ENCODE data around the gene NAV2. TPM values are rescaled to one million over a fixed set of nuclear protein-coding genes. Genes with fewer than 3 reads are reported as not detected.

Gene NAV2
- total RNA-seq, 1 experiment from 2014 or later, result 63.5 TPM

GRCh38 chr11:19701421-19701820, 11.2 kb upstream of the NAV2 start:
- Mint-ChIP-seq H3K9me3 (ENCODE audit: unreplicated experiment) (no peaks in the 10 kb centered on the region), H3K36me3 (ENCODE audit: insufficient read depth, unreplicated experiment) (no peaks in the 10 kb centered on the region), H3K4me1 (ENCODE audit: low read depth, unreplicated experiment) (peaks cover 8% of the 10 kb centered on the region), H3K4me3 (ENCODE audit: unreplicated experiment) (no peak overlapping the region), H3K27me3 (ENCODE audit: insufficient read depth, unreplicated experiment) (peaks cover 13% of the 10 kb centered on the region), H3K27ac (ENCODE audit: unreplicated experiment) (no peak overlapping the region)
- ChIA-PET POLR2A (no interaction called here), CTCF (no interaction called here)
- 0 out of 2 replicates have a peak, but pooled peaks cover 3% of the 10 kb centered on the region for H3K9me3 ChIP-seq
- no peaks in the 10 kb centered on the region for H3K36me3 ChIP-seq (ENCODE audit: control insufficient read depth, insufficient read depth, low read length)
- no TSS peak for BruUV-seq (replicated peaks)
- H3K4me1 ChIP-seq, result no peaks in the 10 kb centered on the region
- TF ChIP-seq CTCF (IDR thresholded peaks at IDR 0.05; ENCODE audit: insufficient read depth in 1 of 2, low read depth in 1 of 2, low read length in 1 of 2, severe bottlenecking in 1 of 2, unreplicated experiment in 1 of 2), result no peak
- no peaks in the 10 kb centered on the region; the same call in 1 of the 2 replicates for H3K27me3 ChIP-seq (replicated peaks; ENCODE audit: control insufficient read depth, insufficient read depth, low read length)
- intact Hi-C loops (cut with micrococcal nuclease; ENCODE audit: unreplicated experiment), result no loop called here
- DNase-seq, result no peak
- no peak overlapping the region for H3K4me3 ChIP-seq (ENCODE audit: low read depth, low read length)

- Histone ChIP-seq H3K36me3 (ENCODE audit: control insufficient read depth, insufficient read depth, low read length) (no peaks in the 10 kb centered on the region), H3K4me1 (no peaks in the 10 kb centered on the region), H3K9me3 (no peaks in the 10 kb centered on the region), H3K27me3 (replicated peaks; ENCODE audit: control insufficient read depth, insufficient read depth, low read length) (no peaks in the 10 kb centered on the region; the same call in 1 of the 2 replicates), H3K4me3 (ENCODE audit: low read depth, low read length) (no peak overlapping the region)
- Mint-ChIP-seq H3K36me3 (ENCODE audit: insufficient read depth, unreplicated experiment) (no peaks in the 10 kb centered on the region), H3K4me1 (ENCODE audit: low read depth, unreplicated experiment) (peaks cover 8% of the 10 kb centered on the region), H3K27me3 (ENCODE audit: insufficient read depth, unreplicated experiment) (peaks cover 7% of the 10 kb centered on the region), H3K27ac (ENCODE audit: unreplicated experiment) (no peak overlapping the region), H3K9me3 (ENCODE audit: unreplicated experiment) (no peaks in the 10 kb centered on the region), H3K4me3 (ENCODE audit: unreplicated experiment) (no peak overlapping the region)
- ChIA-PET POLR2A (no interaction called here), CTCF (no interaction called here)
- no peak for TF ChIP-seq CTCF (IDR thresholded peaks at IDR 0.05; ENCODE audit: insufficient read depth in 1 of 2, low read depth in 1 of 2, low read length in 1 of 2, severe bottlenecking in 1 of 2, unreplicated experiment in 1 of 2)
- intact Hi-C loops (cut with micrococcal nuclease; ENCODE audit: unreplicated experiment), result no loop called here
- no TSS peak for BruUV-seq (replicated peaks)
- DNase-seq, result no peak
These were observed 10.0 kb upstream of the NAV2 start for GRCh38 chr11:19702620-19703019.

GRCh38 chr11:19703211-19703610, 9.4 kb upstream of the NAV2 start:
- no peak for TF ChIP-seq CTCF (IDR thresholded peaks at IDR 0.05; ENCODE audit: insufficient read depth in 1 of 2, low read depth in 1 of 2, low read length in 1 of 2, severe bottlenecking in 1 of 2, unreplicated experiment in 1 of 2)
- H3K36me3 Mint-ChIP-seq (ENCODE audit: insufficient read depth, unreplicated experiment), result no peaks in the 10 kb centered on the region
- peaks cover 8% of the 10 kb centered on the region for H3K4me1 Mint-ChIP-seq (ENCODE audit: low read depth, unreplicated experiment)
- Histone ChIP-seq H3K27me3 (replicated peaks; ENCODE audit: control insufficient read depth, insufficient read depth, low read length) (no peaks in the 10 kb centered on the region; the same call in 1 of the 2 replicates), H3K4me3 (ENCODE audit: low read depth, low read length) (no peak overlapping the region), H3K4me1 (no peaks in the 10 kb centered on the region), H3K36me3 (ENCODE audit: control insufficient read depth, insufficient read depth, low read length) (no peaks in the 10 kb centered on the region), H3K9me3 (no peaks in the 10 kb centered on the region)
- CTCF ChIA-PET, result no interaction called here
- intact Hi-C loops (cut with micrococcal nuclease; ENCODE audit: unreplicated experiment), result no loop called here
- DNase-seq, result no peak
- H3K4me3 Mint-ChIP-seq (ENCODE audit: unreplicated experiment), result no peak overlapping the region
- no TSS peak for BruUV-seq (replicated peaks)
- no peak overlapping the region for H3K27ac Mint-ChIP-seq (ENCODE audit: unreplicated experiment)
- H3K9me3 Mint-ChIP-seq (ENCODE audit: unreplicated experiment), result no peaks in the 10 kb centered on the region
- POLR2A ChIA-PET, result no interaction called here
- peaks cover 3% of the 10 kb centered on the region for H3K27me3 Mint-ChIP-seq (ENCODE audit: insufficient read depth, unreplicated experiment)
